Hepatocyte (in vitro differentiated cells): Measurements from ENCODE around the gene GPR32.

Source experiments
- EZH2 ChIP-seq: fragments of 200-600 bp; sonication (generic); IDR thresholded peaks from 2 replicates; pipeline ENCODE4 v1.6.1; 2016; ENCODE audit warnings: antibody characterized with exemption, mild to moderate bottlenecking, borderline replicate concordance
- TF ChIP-seq, protein P1 (sequence below): fragments of 200-600 bp; sonication (generic); IDR thresholded peaks from 2 replicates; pipeline ENCODE4 v1.5.1; 2016; ENCODE audit warnings: antibody characterized with exemption, mild to moderate bottlenecking; ENCODE audit not compliant: poor library complexity

DNA sequence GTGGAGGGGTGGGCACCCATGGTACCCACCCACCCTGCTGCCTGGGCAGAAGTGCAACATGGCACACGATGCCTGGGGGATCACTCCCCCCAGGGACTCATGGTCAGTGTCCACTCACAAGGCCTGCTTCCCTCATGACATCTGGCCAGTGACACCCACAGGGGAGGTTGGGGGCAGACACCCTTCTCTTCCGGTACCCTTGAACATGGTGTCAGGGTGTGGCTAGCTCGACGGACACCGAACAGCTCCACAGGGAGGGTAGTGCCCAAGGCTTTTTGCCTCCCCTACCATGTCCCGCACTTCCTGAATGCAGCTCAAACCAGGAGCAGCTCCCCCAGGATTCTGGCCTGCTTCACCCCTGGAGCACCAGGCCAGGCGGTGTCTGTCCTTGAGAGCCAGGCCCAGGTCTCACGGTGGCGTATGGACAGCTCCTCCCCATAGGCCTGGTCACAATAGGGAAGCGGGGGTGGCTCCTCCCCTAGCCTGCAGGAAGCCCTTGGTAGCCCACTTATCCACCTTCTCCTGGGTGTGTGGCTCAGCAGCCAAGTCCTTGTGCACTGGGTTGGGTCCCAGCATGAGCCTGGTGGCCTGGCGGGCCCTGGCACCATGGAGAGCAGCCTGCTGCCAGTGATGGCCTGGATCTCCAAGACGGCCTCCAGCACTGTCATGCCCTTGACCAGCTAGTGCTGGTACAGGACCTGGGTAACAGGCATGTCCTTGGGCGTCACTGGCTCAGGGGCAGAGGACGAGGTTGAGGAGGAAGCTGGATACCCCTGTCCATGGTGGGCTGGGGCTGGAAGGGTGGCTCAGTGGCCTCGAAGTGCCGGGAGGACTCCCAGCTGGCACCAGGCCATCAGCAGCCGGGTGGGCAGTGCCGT lies 27.8 kb downstream of the GPR32 start:
- TF ChIP-seq, protein P1, sequence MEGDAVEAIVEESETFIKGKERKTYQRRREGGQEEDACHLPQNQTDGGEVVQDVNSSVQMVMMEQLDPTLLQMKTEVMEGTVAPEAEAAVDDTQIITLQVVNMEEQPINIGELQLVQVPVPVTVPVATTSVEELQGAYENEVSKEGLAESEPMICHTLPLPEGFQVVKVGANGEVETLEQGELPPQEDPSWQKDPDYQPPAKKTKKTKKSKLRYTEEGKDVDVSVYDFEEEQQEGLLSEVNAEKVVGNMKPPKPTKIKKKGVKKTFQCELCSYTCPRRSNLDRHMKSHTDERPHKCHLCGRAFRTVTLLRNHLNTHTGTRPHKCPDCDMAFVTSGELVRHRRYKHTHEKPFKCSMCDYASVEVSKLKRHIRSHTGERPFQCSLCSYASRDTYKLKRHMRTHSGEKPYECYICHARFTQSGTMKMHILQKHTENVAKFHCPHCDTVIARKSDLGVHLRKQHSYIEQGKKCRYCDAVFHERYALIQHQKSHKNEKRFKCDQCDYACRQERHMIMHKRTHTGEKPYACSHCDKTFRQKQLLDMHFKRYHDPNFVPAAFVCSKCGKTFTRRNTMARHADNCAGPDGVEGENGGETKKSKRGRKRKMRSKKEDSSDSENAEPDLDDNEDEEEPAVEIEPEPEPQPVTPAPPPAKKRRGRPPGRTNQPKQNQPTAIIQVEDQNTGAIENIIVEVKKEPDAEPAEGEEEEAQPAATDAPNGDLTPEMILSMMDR = no peak
- no peak for TF ChIP-seq EZH2
